Psoas muscle (tissue), 8 donors: ENCODE measurements around the gene GNAQ. TPM values are rescaled to one million over a fixed set of nuclear protein-coding genes. Genes with fewer than 3 reads are reported as not detected.
A peak's percentile ranks its signal among the peaks of the same experiment; 100 is the strongest.

Experiments used
- ATAC-seq, 4 donors: fragments of 200-7000 bp; cut with Tn5 transposase; one replicate each; pipeline ENCODE4 v1.9.1; 2020; ENCODE audit warnings: moderate library complexity in 3 of 4, mild to moderate bottlenecking in 2 of 4
- DNase-seq, 2 donors: peaks; one replicate each; pipeline ENCODE4 v3.0.0-alpha.2; 2020
- H3K27ac ChIP-seq: fragments of 200-600 bp; one replicate; pipeline ENCODE4 v1.8.0; 2022
- H3K27me3 ChIP-seq, 3 donors: fragments of 200-600 bp in 1 of 3; one replicate each; pipeline versions ENCODE4 v1.6.1 to v1.8.0; 2013 to 2022; ENCODE audit warnings: low read length in 2 of 3, mild to moderate bottlenecking in 2 of 3, moderate library complexity in 1 of 3; ENCODE audit not compliant: insufficient read depth in 3 of 3
- H3K36me3 ChIP-seq, 2 donors: fragments of 200-600 bp in 1 of 2; one replicate each; pipeline versions ENCODE4 v1.6.1 to v1.8.0; 2013 to 2022; ENCODE audit warnings: low read depth in 1 of 2, mild to moderate bottlenecking in 1 of 2, moderate library complexity in 1 of 2; ENCODE audit not compliant: insufficient read depth in 1 of 2
- H3K4me1 ChIP-seq: fragments of 200-600 bp; one replicate; pipeline ENCODE4 v1.8.0; 2022
- H3K4me3 ChIP-seq: fragments of 200-600 bp; one replicate; pipeline ENCODE4 v1.8.0; 2022; ENCODE audit warnings: mild to moderate bottlenecking
- H3K9me3 ChIP-seq: fragments of 200-600 bp; one replicate; pipeline ENCODE4 v1.8.0; 2022
- WGBS, 3 donors: extraction: QIAGEN DNeasy Blood & Tissue Kit; methylation state at CpG; one replicate each; pipeline versions ENCODE4 v1.1.6 to v1.1.7; 2013; 5-methylcytosine and 5-hydroxymethylcytosine counted together
- intact Hi-C, 2 donors: fragments of 100-400 bp; cut with DNase I; formaldehyde crosslinking; loops; one replicate each; pipeline versions ENCODE4 v1.11.0 to v1.14.2; 2022
- polyA plus RNA-seq, 3 donors: library from polyadenylated mRNA; stranded (reverse); fragments of 200-250 nt; gene quantifications; one replicate each; pipeline ENCODE4 v1.2.3, GENCODE V29; 2013
- total RNA-seq, 4 donors: library from RNA; stranded (reverse); fragmentation: NEBNext Ultra II Directional in 2 of 4; extraction: Animal tissue kit (Norgen Biotek cat#: 25700) in 2 of 4; gene quantifications; one replicate each; pipeline versions ENCODE4 v1.2.1 to v1.2.4, GENCODE V29; 2021 to 2023
- TF ChIP-seq, protein P1 (sequence below): fragments of 200-600 bp; IDR thresholded peaks from one replicate; pipeline ENCODE4 v1.8.0; 2022; ENCODE audit warnings: antibody characterized with exemption
- donor health status: healthy with polysubstance abuse.
- donor health status: DM: no; HTN: no; CAD: no; lungs with moderate emphysema.
- donor health status: Bipolar disorder and iron deficiency.
- donor health status: healthy.
- donor health status: DM: yes; HTN: yes; CAD: no.
- donor health status: DM: no; HTN: no; CAD: no.
- donor health status: DM: no; HTN: no; CAD: no.
- donor health status: DM: yes; HTN: yes; CAD: no.

The GNAQ gene
- total and polyA plus RNA-seq, 7 donors: 8.3 to 26.6 (median 23.8) TPM

DNA sequence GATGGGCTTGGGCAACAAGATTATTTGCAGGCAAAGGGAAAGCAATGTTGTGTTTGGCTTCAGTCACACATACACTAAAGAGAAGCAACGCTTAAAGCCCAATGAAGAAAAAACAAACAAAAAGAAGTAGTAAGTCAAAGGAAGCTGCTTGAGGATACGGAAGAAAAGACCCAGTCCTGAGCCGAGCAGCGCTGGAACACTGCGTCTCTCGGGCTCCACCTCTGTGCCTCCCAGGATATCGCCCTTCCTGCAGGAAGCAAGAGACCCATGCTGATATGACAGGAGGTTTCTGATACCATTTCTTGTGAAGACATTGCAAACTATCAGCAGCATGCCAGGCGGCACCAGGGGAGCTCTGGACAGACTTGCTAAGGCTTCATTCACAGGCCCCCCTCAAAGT, 9.9 kb downstream of the GNAQ start:
- Histone ChIP-seq H3K36me3 (no peaks in the 10 kb centered on the region), H3K4me3 (no peak overlapping the region), H3K9me3 (no peaks in the 10 kb centered on the region), H3K27me3 (no peaks in the 10 kb centered on the region), H3K27ac (no peak overlapping the region), H3K4me1 (peaks cover 24% of the 10 kb centered on the region)
- TF ChIP-seq, protein P1, sequence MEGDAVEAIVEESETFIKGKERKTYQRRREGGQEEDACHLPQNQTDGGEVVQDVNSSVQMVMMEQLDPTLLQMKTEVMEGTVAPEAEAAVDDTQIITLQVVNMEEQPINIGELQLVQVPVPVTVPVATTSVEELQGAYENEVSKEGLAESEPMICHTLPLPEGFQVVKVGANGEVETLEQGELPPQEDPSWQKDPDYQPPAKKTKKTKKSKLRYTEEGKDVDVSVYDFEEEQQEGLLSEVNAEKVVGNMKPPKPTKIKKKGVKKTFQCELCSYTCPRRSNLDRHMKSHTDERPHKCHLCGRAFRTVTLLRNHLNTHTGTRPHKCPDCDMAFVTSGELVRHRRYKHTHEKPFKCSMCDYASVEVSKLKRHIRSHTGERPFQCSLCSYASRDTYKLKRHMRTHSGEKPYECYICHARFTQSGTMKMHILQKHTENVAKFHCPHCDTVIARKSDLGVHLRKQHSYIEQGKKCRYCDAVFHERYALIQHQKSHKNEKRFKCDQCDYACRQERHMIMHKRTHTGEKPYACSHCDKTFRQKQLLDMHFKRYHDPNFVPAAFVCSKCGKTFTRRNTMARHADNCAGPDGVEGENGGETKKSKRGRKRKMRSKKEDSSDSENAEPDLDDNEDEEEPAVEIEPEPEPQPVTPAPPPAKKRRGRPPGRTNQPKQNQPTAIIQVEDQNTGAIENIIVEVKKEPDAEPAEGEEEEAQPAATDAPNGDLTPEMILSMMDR: no peak
- intact Hi-C loops: loop anchor here in 1 of 2 donors (5.0 kb wide), 1 partner anchor 34 kb away; no protein-coding TSS in a partner anchor
- 70 to 77% (median 73%) methylated on average over 8 of the region's 8 CpGs for WGBS, 3 donors
- DNase-seq: no peak
- peak in 1 of 4 donors; percentile 30 for ATAC-seq

- H3K4me1 ChIP-seq: peaks cover 9% of the 10 kb centered on the region
- no peak overlapping the region for H3K4me3 ChIP-seq
- H3K9me3 ChIP-seq: no peaks in the 10 kb centered on the region
- 86 to 91% (median 87%) methylated on average over 3 of the region's 3 CpGs for WGBS, 3 donors
- TF ChIP-seq, protein P1: no peak
- H3K27me3 ChIP-seq: no peaks in the 10 kb centered on the region
- no peak overlapping the region for H3K27ac ChIP-seq
- intact Hi-C loops: no loop called here
- H3K36me3 ChIP-seq: no peaks in the 10 kb centered on the region
- no peak for DNase-seq
- no peak for ATAC-seq
Observed at GRCh38 chr9:78017190-78017693, 14.4 kb downstream of the GNAQ start.

GRCh38 chr9:78015241-78015640, 16.4 kb downstream of the GNAQ start:
- Histone ChIP-seq H3K4me3 (no peak overlapping the region), H3K9me3 (no peaks in the 10 kb centered on the region), H3K36me3 (no peaks in the 10 kb centered on the region), H3K27ac (no peak overlapping the region), H3K4me1 (peaks cover 22% of the 10 kb centered on the region), H3K27me3 (no peaks in the 10 kb centered on the region)
- intact Hi-C loops: no loop called here
- no peak for ATAC-seq
- TF ChIP-seq, protein P1: no peak
- DNase-seq: no peak

DNA sequence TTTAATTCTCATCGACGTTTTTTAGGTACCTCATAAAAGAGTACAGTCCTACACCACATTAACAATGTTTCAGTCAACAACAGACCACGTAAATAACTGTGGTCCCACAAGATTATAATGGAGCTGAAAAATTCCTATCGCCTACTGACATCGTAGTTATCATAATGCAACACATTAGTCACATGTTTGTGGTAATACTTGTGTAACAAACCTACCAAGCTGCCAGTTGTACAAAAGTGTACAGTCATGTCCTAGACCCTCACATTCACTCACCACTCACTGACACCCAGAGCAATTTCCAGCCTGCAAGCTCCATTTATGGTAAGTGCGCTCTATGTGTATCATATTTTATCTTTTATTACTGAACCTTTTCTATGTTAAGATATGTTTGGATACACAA, 16.8 kb downstream of the GNAQ start:
- H3K9me3 ChIP-seq: no peaks in the 10 kb centered on the region
- no peak overlapping the region for H3K27ac ChIP-seq
- H3K36me3 ChIP-seq: no peaks in the 10 kb centered on the region
- ATAC-seq: no peak
- intact Hi-C loops: no loop called here
- TF ChIP-seq, protein P1: no peak
- WGBS, 3 donors: 92 to 94% (median 93%) methylated on average over 6 of the region's 6 CpGs
- no peak overlapping the region for H3K4me3 ChIP-seq
- DNase-seq: no peak
- H3K27me3 ChIP-seq: no peaks in the 10 kb centered on the region
- H3K4me1 ChIP-seq: peaks cover 25% of the 10 kb centered on the region

DNA sequence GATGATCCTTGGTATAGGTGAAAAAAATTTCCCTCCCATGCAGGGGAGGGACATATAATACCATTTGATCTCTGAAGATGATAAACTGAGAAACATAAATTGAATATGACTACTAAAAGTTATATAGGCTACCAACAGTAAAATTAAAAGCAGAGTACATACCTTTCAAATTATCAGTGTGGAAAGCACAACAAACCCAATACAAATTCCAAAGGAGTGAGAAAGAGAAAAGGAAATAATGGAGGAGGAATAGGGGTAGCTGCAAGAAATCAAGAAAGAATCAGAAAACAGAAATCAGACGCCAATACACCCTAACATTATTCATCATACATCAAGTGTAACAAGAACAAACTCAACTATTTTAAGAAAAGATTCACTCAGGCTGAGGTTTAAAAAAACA, 17.7 kb downstream of the GNAQ start:
- WGBS, 3 donors: 87 to 100% (median 95%) methylated on average over 1 of the region's 1 CpG
- Histone ChIP-seq H3K4me1 (peaks cover 24% of the 10 kb centered on the region), H3K9me3 (no peaks in the 10 kb centered on the region), H3K4me3 (no peak overlapping the region), H3K36me3 (no peaks in the 10 kb centered on the region), H3K27me3 (no peaks in the 10 kb centered on the region), H3K27ac (no peak overlapping the region)
- intact Hi-C loops: no loop called here
- DNase-seq (no peak), ATAC-seq (no peak)
- TF ChIP-seq, protein P1: no peak
